Upper lobe of left lung (tissue), 6 donors: ENCODE results near the gene SERINC5. TPM values are rescaled to one million over a fixed set of nuclear protein-coding genes. Genes with fewer than 3 reads are reported as not detected.
A peak's percentile ranks its signal among the peaks of the same experiment; 100 is the strongest.
"Not testable (repeated sequence)": the region's sequence is repeated elsewhere in the genome, so short reads cannot be mapped to it uniquely, and the experiment has no call there.

Experiments
- ATAC-seq, 2 donors: fragments of 200-7000 bp; cut with Tn5 transposase; one replicate each; pipeline ENCODE4 v1.9.1; 2022; ENCODE audit warnings: mild to moderate bottlenecking in 2 of 2, moderate library complexity in 2 of 2; ENCODE audit not compliant: low FRiP score in 2 of 2
- DNase-seq, 2 donors: peaks; one replicate each; pipeline ENCODE4 v3.0.0-alpha.2; 2019 to 2020
- H3K27ac ChIP-seq, 4 donors: fragments of 200-600 bp; sonication (generic); one replicate each; pipeline ENCODE4 v1.5.1; 2016 to 2019
- H3K27me3 ChIP-seq, 4 donors: fragments of 200-600 bp; sonication (generic); one replicate each; pipeline ENCODE4 v1.5.1; 2017 to 2019
- H3K36me3 ChIP-seq, 4 donors: fragments of 200-600 bp; sonication (generic); one replicate each; pipeline ENCODE4 v1.5.1; 2016 to 2019
- H3K4me1 ChIP-seq, 4 donors: fragments of 200-600 bp; sonication (generic); one replicate each; pipeline ENCODE4 v1.5.1; 2018 to 2019
- H3K4me3 ChIP-seq, 4 donors: fragments of 200-600 bp; sonication (generic); one replicate each; pipeline ENCODE4 v1.5.1; 2017 to 2019; ENCODE audit warnings: mild to moderate bottlenecking in 2 of 4, moderate library complexity in 1 of 4
- H3K9me3 ChIP-seq, 4 donors: fragments of 200-600 bp; sonication (generic); one replicate each; pipeline ENCODE4 v1.5.1; 2018 to 2019
- CTCF ChIP-seq, 6 experiments: fragments of 450-650 bp in 4 of 6; fragments of 200-600 bp in 2 of 6; sonication (generic) in 2 of 6; IDR thresholded peaks; one replicate each; pipeline ENCODE4 v1.5.1; 2016 to 2019; ENCODE audit warnings: antibody characterized with exemption in 6 of 6
- EP300 ChIP-seq, 4 donors: sonication (generic); formaldehyde crosslinking; IDR thresholded peaks; one replicate each; pipeline ENCODE4 v1.5.1; 2017; ENCODE audit warnings: antibody characterized with exemption in 4 of 4, control low read depth in 2 of 4
- POLR2A ChIP-seq, 4 donors: fragments of 450-650 bp; IDR thresholded peaks; one replicate each; pipeline ENCODE4 v1.5.1; 2016 to 2017; ENCODE audit warnings: antibody characterized with exemption in 4 of 4, mild to moderate bottlenecking in 2 of 4
- POLR2AphosphoS5 ChIP-seq, 2 donors: sonication (generic); formaldehyde crosslinking; IDR thresholded peaks; one replicate each; pipeline ENCODE4 v1.5.1; 2017; ENCODE audit warnings: antibody characterized with exemption in 2 of 2
- WGBS, 2 donors: methylation state at CpG; one replicate each; pipeline ENCODE4 v1.1.5; 2017 to 2018; 5-methylcytosine and 5-hydroxymethylcytosine counted together
- total RNA-seq, 6 donors: library from RNA; depleted of rRNA in 4 of 6; stranded (reverse); fragments of >200 nt in 4 of 6; gene quantifications; one replicate each; pipeline versions ENCODE4 v1.1.0 to v1.2.1, GENCODE V29; 2016 to 2021
- donor health status: DM: no; HTN: no; CAD: no; lungs with moderate emphysema.
- donor health status: DM: no; HTN: yes; CAD: no; lungs with severe emphysema.

The SERINC5 gene
- total RNA-seq, 6 donors from 2014 or later = 27.3 to 62.4 (median 41.3) TPM

GRCh38 chr5:80191397-80191796 lies 64.5 kb downstream of the SERINC5 start:
- no peak overlapping the region for H3K4me3 ChIP-seq
- H3K27ac ChIP-seq = peak overlapping the region in 3 of 4 donors; percentile 50 to 67 (median 59)
- DNase-seq (no peak), ATAC-seq (no peak)
- 63 to 68% methylated on average over 4 of the region's 4 CpGs for WGBS, 2 donors
- H3K36me3 ChIP-seq = no peaks in the 10 kb centered on the region
- H3K27me3 ChIP-seq = no peaks in the 10 kb centered on the region
- no peaks in the 10 kb centered on the region for H3K9me3 ChIP-seq
- TF ChIP-seq EP300 (IDR thresholded peaks at IDR 0.05) (no peak), POLR2AphosphoS5 (IDR thresholded peaks at IDR 0.05) (no peak), POLR2A (IDR thresholded peaks at IDR 0.05) (no peak), CTCF (IDR thresholded peaks at IDR 0.05) (no peak)
- peaks cover 36 to 59% (median 50%) of the 10 kb centered on the region in 4 donors for H3K4me1 ChIP-seq

DNA sequence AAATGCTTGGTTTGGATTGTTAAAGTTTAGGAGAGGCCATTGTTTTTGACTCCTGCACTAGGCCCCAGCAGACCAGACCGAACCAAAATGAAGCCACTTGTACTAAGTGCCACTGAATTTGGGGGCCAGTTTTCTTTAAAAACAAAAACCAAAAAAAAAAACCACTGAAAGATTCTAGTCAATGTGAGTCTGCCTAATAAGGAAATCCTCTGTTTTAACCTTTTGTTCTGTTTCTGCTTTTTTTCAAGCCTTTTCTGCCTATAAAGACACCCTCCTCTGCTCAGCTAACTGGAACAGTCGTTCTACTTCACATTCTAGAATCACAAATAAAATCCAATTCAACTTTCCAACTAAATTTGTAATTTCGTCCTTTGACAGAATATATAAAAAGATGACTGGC lies 64.9 kb downstream of the SERINC5 start:
- Histone ChIP-seq H3K36me3 (no peaks in the 10 kb centered on the region), H3K9me3 (no peaks in the 10 kb centered on the region), H3K27me3 (no peaks in the 10 kb centered on the region), H3K4me3 (no peak overlapping the region), H3K4me1 (peaks cover 37 to 62% (median 50%) of the 10 kb centered on the region in 4 donors), H3K27ac (peak overlapping the region in 2 of 4 donors; percentile 21 to 50)
- TF ChIP-seq POLR2AphosphoS5 (IDR thresholded peaks at IDR 0.05) (no peak), CTCF (IDR thresholded peaks at IDR 0.05) (no peak), POLR2A (IDR thresholded peaks at IDR 0.05) (no peak), EP300 (IDR thresholded peaks at IDR 0.05) (no peak)
- DNase-seq (no peak), ATAC-seq (no peak)
- WGBS, 2 donors = 64 to 74% methylated on average over 3 of the region's 3 CpGs

DNA sequence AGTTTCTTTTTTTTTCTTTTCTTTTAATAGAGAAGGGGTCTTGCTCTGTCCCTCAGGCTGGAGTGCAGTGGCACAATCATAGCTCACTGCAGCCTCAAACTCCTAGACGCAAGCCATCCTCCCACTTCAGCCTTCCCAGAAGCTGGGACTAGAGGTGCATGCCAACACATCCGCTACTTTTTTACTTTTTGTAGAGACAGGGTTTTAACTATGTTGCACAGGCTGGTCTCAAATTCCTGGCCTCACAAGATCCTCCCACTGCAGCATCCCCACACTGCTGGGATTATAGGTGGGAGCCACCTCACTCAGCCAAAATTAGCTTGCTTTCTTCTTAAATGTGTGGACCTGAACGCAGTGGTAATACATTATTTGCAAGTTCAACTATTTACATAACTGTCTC lies 66.1 kb downstream of the SERINC5 start:
- Histone ChIP-seq H3K4me1 (peaks cover 36 to 55% (median 49%) of the 10 kb centered on the region in 4 donors), H3K27me3 (no peaks in the 10 kb centered on the region), H3K36me3 (no peaks in the 10 kb centered on the region), H3K9me3 (no peaks in the 10 kb centered on the region), H3K4me3 (no peak overlapping the region), H3K27ac (peak overlapping the region in 2 of 4 donors; percentile 41 to 59)
- ATAC-seq (no peak), DNase-seq (no peak)
- 50 to 78% methylated on average over 2 to 3 of the region's 3 CpGs for WGBS, 2 donors
- no peak for TF ChIP-seq CTCF (IDR thresholded peaks at IDR 0.05)
- no peak for TF ChIP-seq POLR2A (IDR thresholded peaks at IDR 0.05)
- TF ChIP-seq EP300 (IDR thresholded peaks at IDR 0.05) = no peak
- TF ChIP-seq POLR2AphosphoS5 (IDR thresholded peaks at IDR 0.05) = no peak

GRCh38 chr5:80189201-80189600 lies 66.6 kb downstream of the SERINC5 start:
- Histone ChIP-seq H3K27me3 (no peaks in the 10 kb centered on the region), H3K4me3 (no peak overlapping the region), H3K9me3 (no peaks in the 10 kb centered on the region), H3K4me1 (peaks cover 37 to 55% (median 44%) of the 10 kb centered on the region in 4 donors), H3K36me3 (no peaks in the 10 kb centered on the region), H3K27ac (peak overlapping the region in 2 of 4 donors; percentile 41 to 59)
- no peak for DNase-seq
- TF ChIP-seq CTCF (IDR thresholded peaks at IDR 0.05) (no peak), POLR2AphosphoS5 (IDR thresholded peaks at IDR 0.05) (no peak), EP300 (IDR thresholded peaks at IDR 0.05) (no peak), POLR2A (IDR thresholded peaks at IDR 0.05) (no peak)
- no peak for ATAC-seq
- 69 to 72% methylated on average over 8 of the region's 8 CpGs for WGBS, 2 donors

DNA sequence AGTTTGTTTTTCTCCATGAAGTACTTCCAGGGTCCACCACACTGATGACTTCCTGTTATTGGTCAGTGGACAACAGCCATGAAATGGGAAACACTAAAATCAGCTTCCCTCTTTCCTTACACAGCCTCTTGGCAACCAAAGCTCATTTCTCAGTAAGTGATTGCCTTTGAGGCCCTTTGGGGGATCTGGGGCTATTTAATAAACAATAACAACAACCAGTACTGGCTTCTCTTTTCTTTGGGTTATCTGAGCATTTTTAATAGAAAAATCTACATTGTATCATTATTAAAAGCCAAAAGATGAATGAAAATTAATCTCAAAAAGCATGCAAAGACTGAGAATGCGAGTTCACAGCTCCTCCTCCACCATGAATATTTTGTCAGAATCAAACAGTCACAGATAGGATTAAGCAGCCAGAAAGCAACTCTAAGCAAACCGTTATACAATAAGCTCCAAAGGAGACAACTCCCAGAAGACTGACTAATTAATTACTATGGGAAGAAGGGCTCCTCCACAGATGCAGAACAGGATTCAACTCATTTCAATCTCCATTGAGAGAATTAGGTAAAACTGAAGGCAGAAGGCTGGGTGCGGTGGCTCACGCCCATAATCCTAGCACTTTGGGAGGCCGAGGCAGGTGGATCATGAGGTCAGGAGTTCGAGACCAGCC lies 68.3 kb downstream of the SERINC5 start:
- DNase-seq (no peak), ATAC-seq (peak in 1 of 2 donors; percentile 48)
- no peaks in the 10 kb centered on the region for H3K36me3 ChIP-seq
- H3K4me3 ChIP-seq = no peak overlapping the region
- H3K9me3 ChIP-seq = no peaks in the 10 kb centered on the region
- TF ChIP-seq EP300 (IDR thresholded peaks at IDR 0.05) (no peak), CTCF (IDR thresholded peaks at IDR 0.05) (no peak), POLR2AphosphoS5 (IDR thresholded peaks at IDR 0.05) (no peak), POLR2A (IDR thresholded peaks at IDR 0.05) (no peak)
- peaks cover 34 to 49% (median 40%) of the 10 kb centered on the region in 4 donors for H3K4me1 ChIP-seq
- whole genome bisulfite sequencing, 2 donors = 88 to 93% methylated on average over 6 of the region's 6 CpGs
- no peaks in the 10 kb centered on the region for H3K27me3 ChIP-seq
- peak overlapping the region; percentile 53 to 74 (median 66) for H3K27ac ChIP-seq

DNA sequence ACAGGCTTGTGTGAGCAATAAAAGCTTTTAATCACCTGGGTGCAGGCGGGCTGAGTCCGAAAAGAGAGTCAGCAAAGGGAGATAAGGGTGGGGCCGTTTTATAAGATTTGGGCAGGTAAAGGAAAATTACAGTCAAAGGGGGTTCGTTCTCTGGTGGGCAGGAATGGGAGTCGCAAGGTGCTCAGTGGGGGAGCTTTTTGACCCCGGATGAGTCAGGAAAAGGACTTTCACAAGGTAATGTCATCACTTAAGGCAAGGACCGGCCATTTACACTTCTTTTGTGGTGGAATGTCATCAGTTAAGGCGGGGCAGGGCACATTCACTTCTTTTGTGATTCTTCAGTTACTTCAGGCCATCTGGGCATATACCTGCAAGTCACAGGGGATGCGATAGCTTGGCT lies 70.3 kb downstream of the SERINC5 start:
- Histone ChIP-seq H3K27ac (peak overlapping the region in 2 of 4 donors; percentile 61 to 77), H3K4me1 (peaks cover 40 to 52% (median 47%) of the 10 kb centered on the region in 4 donors)
- ATAC-seq = not testable (repeated sequence)

More for the DNA sequence above, 70.3 kb downstream of the SERINC5 start:
- H3K36me3 ChIP-seq, H3K4me3 ChIP-seq, H3K9me3 ChIP-seq, DNase-seq, H3K27me3 ChIP-seq: not testable (repeated sequence)
- 84 to 91% methylated on average over 9 of the region's 9 CpGs for WGBS, 2 donors
